ENCODE measurements around the gene CENPB.

- TF ChIP-seq CTCF (IDR thresholded peaks at IDR 0.05; ENCODE audit: low read length) (no peak; the same call in 1 of the 2 replicates), EZH2 (IDR thresholded peaks at IDR 0.05; ENCODE audit: borderline replicate concordance, low read length) (no peak)
Observed at GRCh38 chr20:3783511-3784195, 2.9 kb downstream of the CENPB start.
